CD4-positive, alpha-beta T cell treated with Interleukin-10 for 1 hour (primary cell): Measurements from ENCODE around the gene HGFAC.
"Not testable (repeated sequence)": the region's sequence is repeated elsewhere in the genome, so short reads cannot be mapped to it uniquely, and the experiment has no call there.

Source experiments
- DNase-seq: peaks from one replicate; pipeline ENCODE4 v3.0.0-alpha.2; 2020

The HGFAC gene

GRCh38 chr4:3441501-3442459, at the start of gene HGFAC:
Gene HGFAC, plus strand, starts transcription at chr4:3441968. Its CDS starts 34 bp downstream, at chr4:3442002.
- no peak for DNase-seq

DNA sequence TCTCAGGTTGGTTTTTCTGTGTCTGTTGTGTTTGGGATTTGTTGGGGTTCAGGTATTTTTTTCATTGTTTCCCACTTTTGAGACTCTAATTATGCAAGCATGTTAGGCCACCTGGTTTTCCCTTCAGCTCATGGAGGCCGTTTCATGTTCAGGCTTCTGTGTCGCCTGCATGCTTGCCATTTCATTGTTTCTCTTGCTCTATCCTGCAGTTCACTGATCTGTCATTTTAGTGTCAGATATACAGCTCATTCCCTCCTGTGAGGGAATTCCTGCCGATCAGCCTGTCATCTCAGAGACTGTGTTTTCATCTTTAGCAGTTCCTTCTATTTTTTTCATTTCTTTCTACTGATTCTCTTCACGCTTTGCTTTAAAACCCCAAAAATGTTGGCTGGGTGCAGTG, 49.4 kb upstream of the HGFAC start:
- no peak for DNase-seq

DNA sequence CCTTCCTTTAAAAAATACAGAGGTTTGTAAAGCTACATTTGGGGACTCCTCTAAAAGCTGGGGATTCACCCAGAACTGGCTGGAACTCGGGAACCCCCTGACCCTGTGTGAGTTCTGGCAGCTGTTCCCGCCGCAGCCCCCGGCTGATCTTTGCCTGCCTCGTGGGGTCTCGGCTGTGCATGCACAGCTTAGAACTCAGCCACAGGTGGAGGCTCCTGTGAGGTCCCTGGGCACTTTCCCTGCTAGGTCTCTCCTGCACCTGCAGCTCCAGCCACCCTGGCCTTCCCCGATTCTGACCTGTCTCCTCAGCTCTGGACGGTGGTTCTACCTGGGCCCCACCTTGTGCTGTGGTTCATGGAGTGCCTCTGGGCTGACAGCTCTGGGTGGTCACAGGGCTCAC, 48.6 kb upstream of the HGFAC start:
- no peak for DNase-seq

GRCh38 chr4:3396600-3396999, 45.2 kb upstream of the HGFAC start:
- DNase-seq = no peak

DNA sequence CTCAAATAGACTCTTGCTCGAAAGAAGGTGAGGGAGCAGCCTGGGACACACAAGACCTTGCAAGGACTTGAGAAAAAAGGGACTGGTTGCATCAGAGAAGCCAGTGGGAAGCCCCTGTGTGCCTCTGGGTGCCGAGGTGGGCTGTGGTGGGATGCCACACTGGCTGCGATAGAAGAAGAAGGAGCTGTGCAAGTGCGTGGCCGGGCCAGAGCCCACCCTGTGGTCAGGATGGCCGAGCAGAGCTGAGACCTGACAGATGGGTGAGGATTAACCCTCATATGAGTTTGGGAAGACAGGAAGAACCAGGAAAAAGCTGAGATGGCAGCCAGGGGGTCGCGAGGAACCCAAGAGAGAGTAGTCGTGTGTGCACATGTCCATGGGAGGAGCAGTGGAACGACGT, 44.6 kb upstream of the HGFAC start:
- DNase-seq = no peak

DNA sequence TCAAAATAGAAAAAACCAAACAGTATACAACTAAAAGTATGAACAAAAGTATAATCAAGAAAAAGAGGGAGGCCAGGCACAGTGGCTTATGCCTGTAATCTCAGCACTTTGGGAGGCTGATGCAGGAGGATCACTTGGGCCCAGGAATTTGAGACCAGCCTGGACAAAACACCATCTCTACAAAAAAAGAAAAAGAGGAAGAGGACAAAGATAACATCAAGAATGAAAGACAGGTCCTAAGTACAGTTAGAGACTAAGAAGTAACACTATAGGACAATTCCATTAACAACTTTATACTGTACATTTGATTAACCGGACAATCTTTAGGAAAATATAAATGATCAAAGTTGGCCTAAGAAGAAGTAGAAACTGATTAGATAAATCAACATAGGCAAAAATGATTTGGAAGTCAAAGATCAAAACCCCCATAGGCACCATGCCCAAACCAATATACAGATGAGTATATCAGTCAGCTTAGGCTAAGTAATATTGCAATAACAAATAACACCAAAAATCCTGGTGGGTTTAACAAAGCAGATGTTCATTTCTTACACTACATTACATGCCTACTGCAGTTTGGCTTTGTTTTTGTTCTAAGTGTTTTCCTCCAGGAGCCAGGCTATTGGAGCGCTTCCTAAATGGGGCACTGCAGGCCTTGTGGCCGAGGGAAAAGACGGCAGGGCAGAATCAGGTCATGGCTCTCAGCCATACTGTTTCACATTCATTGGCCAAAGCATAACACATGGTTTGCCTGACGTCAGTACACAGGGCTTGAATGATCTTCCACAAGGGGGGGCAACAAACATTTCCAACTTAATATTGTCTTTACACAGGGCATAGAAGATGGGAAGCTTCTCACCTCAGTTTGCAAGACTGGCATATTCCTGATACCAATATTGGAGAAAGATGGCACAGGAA, 42.2 kb upstream of the HGFAC start:
- no peak for DNase-seq

GRCh38 chr4:3401436-3402171, 40.2 kb upstream of the HGFAC start:
- no peak for DNase-seq

DNA sequence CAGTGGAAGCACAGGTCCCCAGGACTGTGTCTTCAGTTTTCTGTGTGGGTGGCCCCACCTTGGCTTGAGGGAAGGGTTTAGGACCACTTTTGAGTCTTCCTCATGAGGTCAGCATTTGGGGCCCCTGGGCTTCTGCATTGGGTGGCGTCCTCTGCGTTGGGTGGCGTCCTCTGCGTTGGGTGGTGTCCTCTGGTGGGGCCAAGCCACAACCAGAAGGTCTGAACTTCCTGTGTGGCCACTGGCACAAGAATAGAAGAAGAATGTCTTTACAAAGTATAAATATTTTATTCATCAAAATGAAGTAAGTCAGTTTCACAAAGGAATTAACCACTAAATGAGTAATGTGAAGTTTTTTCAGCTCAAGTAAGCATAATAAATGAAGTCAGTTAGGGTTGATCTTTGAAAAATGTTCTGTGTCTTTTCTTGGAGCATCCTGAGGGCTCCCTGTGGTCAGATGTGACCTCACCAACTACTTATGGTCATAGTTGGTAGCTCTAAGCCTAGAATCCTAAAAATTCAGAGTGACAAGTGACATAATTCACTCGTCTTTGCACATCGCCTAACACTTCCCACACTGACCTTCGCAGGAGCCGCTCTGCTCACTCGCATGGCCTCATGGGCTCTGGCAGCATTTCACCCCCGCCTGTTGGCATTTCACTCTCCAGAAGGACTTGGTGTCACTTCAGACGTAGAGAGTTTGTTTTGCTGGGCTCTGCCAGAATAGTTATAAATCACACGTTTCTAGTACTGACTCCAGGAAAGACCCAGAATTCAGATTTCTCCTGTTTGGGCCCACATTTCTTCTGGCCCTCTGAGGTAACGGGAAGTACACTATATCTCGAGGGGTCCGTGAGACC, 39.0 kb upstream of the HGFAC start:
- no peak for DNase-seq

- no peak for DNase-seq
Observed at GRCh38 chr4:3403348-3403906, 38.3 kb upstream of the HGFAC start.

DNA sequence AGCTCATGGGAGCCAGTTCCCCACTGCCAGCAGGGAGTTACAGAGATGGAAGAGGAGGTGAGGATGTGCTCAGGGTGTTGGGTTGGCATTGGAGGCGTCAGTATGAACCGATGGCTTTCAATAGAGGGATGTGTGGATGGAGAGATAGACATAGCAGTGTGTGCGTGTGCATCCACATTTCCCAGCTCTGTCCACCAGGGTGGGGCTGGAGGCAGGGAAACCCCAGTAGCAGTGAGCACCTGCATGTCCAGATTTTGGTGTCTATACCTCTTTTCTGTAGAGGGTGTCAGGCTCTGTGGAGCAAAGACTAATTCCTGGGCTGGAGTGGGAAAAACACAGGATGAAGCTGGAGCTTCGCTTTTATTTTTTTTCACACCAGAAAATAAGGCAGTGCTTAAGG, 37.2 kb upstream of the HGFAC start:
- no peak for DNase-seq

- no peak for DNase-seq
Observed at GRCh38 chr4:3405176-3405575, 36.6 kb upstream of the HGFAC start.

DNA sequence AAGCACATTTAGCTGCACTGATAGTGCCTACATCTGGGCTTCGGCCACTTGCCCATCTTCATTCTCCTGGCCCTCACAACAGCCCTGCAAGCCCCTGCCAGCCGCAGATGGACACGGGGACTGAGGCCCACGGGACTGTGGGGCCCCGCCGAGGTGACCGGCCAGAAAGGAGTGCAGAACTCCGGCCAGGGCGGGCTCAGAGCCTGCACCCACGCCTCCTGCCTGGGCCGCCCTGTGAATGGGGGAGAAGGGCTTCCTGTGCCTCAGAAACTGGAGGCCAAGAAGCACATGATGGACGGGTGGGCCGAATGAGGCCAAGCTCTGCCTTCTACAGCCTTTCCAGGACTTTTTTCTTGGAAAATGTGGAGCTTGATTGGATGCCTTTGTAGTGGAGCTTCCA, 35.7 kb upstream of the HGFAC start:
- DNase-seq = no peak

- no peak for DNase-seq
Observed at GRCh38 chr4:3406431-3406830, 35.3 kb upstream of the HGFAC start.

GRCh38 chr4:3407171-3407771, 34.5 kb upstream of the HGFAC start:
- DNase-seq = no peak

GRCh38 chr4:3407930-3408792, 33.6 kb upstream of the HGFAC start:
- no peak for DNase-seq

DNA sequence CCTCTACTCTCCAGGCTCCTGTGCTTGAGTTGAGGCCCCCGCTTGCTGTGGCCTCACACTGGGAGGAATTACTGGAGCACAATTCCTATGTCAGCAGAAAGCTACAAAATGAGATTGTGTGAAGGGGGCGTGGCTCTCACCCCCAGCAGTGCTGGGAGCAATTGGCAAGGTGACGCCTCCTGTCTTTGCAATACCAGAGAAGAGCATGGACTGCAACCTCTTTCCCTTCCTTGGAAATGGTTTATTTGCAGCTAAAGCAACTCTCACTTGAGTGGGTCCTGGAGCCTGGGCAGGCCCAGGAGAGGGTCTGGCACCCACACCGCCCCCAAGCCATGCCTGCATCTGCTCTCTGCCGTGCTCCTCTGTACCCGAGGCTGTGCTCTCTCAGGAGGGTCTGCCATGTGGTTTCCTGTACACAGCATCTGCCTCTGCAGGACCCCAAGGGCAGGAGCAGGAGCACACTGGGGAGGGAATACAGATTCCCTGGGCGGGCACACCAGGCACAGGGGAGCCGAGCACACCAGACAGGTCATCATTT, 32.9 kb upstream of the HGFAC start:
- DNase-seq = no peak

GRCh38 chr4:3409571-3410091, 32.1 kb upstream of the HGFAC start:
- no peak for DNase-seq

GRCh38 chr4:3410401-3411135, 31.2 kb upstream of the HGFAC start:
- DNase-seq = no peak

DNA sequence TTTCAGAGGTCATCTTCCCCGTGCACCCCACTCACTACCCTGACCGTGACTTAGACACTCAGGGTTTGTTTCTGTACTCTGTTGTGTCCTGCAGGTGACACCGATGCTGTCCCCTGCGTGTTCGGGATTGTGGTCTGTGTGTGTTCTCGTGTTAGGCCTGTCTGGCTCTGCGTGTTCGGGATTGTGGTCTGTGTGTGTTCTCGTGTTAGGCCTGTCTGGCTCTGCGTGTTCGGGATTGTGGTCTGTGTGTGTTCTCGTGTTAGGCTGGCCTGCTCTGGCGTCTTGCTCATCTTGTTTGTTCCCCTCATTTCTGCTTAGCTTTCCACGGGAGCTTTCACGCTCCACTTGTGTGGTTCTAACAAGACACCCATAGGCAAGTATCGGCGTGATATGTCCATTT, 30.6 kb upstream of the HGFAC start:
- not testable (repeated sequence) for DNase-seq
